ENCODE results near the gene TXNDC11.

DNA sequence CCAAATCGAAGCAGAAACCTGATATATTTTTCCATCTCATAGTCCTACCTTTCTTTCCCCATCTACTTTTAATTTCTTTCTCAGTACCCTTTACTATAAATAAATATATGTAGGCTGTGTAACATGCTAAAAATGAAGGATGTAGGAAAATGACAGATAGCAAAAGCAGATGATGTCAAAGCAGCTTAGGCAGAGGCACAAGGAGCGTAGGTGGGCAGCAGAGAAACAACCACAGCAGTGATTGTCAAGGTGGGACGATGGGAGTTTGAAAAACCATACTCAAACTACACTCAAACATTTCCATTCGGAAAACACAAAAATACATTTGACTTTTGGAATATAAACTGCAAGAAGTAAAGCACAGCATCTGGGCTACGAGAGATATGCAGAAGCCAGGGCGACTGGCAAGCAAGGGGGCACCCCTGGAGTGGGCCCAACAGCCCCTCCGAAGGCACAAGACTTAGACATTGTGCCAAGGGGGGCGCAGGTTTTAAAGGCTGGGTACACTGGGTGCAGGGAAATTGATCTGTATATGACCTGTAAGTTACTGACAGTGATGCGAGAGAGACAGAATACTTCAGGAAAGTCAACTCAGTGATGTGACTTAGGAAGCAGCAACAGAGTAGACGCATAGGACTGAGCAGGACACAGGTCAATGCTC is 43.3 kb downstream of the TXNDC11 start:
- TF ChIP-seq, protein P1, sequence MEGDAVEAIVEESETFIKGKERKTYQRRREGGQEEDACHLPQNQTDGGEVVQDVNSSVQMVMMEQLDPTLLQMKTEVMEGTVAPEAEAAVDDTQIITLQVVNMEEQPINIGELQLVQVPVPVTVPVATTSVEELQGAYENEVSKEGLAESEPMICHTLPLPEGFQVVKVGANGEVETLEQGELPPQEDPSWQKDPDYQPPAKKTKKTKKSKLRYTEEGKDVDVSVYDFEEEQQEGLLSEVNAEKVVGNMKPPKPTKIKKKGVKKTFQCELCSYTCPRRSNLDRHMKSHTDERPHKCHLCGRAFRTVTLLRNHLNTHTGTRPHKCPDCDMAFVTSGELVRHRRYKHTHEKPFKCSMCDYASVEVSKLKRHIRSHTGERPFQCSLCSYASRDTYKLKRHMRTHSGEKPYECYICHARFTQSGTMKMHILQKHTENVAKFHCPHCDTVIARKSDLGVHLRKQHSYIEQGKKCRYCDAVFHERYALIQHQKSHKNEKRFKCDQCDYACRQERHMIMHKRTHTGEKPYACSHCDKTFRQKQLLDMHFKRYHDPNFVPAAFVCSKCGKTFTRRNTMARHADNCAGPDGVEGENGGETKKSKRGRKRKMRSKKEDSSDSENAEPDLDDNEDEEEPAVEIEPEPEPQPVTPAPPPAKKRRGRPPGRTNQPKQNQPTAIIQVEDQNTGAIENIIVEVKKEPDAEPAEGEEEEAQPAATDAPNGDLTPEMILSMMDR (IDR thresholded peaks at IDR 0.05), result no peak
- TF ChIP-seq POLR2A (IDR thresholded peaks at IDR 0.05) (no peak), EP300 (IDR thresholded peaks at IDR 0.05) (no peak)
